Right hindlimb (tissue), 1 donor: Measurements from ENCODE around the gene PCDH15.

Experiments
- DNase-seq: peaks from one replicate; pipeline ENCODE4 v3.0.0-alpha.2; 2018

PCDH15 gene

DNA sequence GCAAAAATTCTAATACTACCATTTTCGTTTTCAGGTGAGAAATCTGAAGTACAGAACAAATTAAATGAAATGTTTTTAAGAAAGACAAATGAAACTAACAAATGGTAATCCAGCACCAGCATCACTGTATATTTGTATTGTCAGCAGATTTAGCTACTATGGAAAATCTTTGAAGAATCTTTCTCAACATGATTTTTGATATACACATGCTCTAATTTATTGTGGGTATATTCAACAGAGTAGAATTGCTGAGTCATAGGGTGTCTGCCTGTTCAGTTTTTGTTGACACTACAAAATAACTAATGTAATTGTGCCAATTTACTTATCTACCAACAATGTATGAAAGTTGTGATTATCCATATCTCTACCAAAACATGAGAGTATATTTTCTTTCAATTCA lies 437.6 kb downstream of the PCDH15 start:
- no peak for DNase-seq

DNA sequence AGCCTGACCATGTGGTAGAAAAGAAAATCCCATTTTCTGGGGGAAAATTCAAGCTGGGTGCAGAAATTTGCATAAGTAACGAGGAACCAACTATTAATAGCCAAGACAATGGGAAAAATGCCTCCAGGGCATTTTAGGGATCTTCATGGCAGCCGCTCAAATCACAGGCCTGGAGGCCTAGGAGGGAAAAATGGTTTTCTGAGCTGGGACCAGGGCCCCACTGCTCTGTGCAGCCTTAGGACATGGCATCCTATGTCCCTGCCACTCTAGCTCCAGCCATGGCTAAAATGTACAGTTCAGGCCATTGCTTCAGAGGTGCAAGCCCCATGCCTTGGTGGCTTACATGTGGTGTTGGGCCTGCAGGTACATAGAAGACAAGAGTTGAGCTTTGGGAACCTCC lies 459.0 kb downstream of the PCDH15 start:
- DNase-seq, result no peak

DNA sequence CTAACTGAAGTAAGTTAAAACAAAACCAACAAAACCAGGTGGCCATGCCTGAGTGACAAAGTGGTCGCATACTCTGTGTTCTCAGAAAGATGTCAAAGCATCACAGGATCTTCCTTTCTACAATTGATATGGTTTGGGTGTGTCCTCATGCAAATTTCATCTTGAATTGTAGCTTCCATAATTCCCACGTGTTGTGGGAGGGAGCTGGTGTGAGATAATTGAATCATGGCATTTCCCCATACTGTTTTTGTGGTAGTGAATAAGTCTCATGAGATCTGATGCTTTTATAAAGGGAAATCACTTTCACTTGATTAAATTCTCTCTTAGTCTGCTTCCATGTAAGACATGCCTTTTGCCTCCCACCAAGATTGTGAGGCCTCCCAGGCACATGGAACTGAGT lies 465.7 kb downstream of the PCDH15 start:
- DNase-seq, result no peak

DNA sequence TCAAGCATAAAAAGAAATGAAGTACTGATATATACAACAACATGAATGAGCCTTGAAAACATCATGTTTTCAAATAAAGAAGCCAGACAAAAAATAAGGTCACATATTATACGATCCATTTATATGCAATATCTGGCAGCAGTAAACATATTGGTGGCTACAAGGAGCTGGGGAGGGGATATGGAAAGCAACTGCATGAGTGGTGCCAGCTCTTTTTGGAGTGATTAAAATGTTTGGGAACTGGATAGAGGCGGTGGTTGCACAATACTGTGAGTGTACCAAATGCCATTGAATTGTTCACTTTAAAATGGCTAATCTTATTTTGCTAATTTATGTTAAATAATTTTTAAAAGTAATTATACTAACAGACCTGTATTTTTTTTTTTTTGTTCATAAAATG lies 481.7 kb downstream of the PCDH15 start:
- DNase-seq, result no peak

DNA sequence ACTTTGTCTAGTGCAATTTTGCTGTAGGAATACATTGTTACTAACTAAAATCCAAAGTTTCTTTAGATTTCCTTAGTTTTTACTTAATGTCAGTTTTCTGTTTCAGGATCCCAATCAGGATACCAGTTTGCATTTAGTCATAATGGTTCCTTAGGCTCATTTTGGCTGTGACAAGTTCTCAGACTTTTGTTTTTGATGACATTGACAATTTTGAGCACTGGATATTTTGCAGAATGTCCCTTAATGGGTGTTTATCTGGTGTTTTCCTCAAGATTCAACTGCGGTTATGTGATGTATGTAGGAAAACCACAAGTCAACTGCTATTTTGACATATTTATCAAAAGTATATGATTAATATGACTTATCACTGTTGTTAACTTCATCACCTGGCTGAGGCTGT lies 482.6 kb downstream of the PCDH15 start:
- DNase-seq, result no peak

DNA sequence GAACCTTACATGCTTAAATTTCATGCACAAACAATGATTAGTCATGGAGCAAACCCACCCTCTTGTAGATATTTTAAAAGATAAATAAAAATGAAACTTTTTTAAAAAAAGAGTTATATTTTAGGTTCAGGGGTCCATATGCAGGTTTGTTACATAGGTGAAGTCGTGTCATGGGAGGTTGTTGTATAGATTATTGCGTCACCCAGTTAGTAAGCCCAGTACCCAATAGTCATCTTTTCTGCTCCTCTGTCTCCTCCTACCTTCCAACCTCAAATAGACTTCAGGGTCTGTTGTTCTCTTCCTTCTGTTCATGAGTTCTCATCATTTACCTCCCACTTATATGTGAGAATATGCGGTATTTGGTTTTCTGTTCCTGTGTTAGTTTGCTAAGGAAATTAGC lies 486.6 kb downstream of the PCDH15 start:
- no peak for DNase-seq

DNA sequence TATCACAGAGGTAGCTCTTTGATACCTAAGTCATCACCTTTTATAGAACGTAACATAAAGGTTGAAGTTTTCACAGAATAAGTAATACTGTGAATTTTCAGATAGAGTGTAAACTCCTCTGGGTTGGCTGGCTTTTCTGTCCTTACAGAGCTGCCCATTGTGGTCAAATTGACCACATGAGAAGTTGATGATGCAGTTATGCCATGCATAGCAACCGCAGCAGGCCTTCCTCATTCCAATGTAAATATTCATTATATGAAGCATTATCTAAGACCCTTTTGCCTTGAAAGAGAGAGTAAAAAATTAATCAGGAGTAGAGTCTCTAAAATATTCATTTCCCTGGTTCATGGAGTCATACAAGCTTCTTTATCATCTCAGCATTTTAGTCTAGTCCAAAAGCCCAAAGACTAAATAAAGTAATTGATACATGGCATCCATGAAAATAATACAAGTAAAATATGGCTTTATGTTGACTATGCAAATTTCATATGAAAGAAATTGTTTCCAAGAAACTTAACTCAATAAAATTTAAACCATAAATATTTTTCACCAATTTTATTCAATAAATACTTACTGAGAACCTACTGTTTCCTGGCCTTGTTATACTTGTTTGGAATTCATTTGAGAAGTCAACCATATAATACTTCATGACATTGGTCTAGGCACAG lies 516.4 kb downstream of the PCDH15 start:
- no peak for DNase-seq

DNA sequence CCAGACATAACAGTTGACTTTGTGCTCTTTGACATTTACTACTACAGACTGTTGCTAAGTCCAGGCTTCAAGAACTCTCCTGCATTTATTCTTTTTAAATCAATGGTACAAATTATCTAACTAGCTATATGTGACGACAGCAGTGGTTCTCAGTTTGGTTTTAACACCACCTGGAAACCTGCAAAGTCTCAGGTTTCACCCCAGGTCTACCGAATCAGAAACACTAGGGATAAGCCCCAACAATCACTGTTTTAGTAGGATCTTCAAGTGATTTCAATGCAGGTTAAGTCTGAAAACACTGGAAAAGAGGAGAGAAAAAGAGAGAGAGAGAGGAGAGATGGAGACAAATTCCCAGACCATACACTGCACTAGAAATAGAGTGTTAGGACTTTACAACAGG lies 519.0 kb downstream of the PCDH15 start:
- no peak for DNase-seq

DNA sequence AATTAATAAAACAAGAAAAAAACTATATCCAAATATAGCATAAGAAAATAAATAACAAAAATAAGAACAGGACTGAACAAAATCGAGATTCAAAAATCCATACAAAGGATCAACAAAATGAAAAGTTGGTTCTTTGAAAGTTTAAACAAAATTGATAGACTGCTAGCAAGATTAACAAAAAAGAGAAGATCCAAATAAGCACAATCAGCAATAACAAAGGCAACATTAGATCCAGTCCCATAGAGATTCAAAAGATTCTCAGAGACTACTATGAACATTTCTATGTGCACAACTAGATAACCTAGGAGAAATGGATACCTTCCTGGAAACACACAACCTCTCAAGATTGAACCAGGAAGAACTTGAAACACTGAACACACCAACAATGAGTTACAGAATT lies 534.6 kb downstream of the PCDH15 start:
- DNase-seq, result no peak

DNA sequence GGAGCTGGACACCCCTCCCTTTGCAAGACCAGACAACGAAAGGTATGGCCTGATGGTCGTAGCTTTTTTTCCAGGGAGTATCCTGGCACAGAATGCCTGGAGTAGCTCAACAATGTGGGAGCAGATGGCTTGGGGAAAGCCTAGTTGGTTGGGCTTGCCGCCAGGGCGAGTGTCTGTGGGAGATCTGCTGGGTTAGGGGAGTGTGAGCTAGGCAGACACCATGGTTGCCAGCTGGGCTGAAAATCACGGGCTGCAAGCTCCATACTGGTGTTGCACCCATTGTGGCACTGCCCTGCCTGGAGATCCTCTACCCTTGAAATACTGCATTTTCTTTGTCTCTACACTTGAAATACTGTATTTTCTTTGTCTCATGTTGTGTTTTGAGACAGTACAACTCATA lies 538.3 kb downstream of the PCDH15 start:
- no peak for DNase-seq

DNA sequence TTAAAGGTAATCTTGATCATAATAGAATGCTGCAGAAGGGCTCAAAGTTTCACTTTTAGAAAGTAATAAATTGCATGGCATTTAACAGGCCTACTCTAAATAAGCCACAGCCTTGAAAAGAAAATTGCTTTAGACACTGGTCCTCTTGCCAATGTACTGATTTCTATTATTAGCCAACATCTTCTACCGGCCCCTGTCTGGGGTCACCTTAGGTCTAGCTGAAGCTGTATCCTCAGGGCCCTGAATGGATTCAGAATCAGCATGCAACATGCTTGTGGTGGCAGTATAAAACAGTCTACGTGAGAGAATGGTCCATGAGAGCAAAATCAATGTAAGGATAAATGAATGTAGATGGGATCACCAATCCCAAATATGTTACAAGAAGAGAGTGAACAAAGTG lies 541.9 kb downstream of the PCDH15 start:
- no peak for DNase-seq

DNA sequence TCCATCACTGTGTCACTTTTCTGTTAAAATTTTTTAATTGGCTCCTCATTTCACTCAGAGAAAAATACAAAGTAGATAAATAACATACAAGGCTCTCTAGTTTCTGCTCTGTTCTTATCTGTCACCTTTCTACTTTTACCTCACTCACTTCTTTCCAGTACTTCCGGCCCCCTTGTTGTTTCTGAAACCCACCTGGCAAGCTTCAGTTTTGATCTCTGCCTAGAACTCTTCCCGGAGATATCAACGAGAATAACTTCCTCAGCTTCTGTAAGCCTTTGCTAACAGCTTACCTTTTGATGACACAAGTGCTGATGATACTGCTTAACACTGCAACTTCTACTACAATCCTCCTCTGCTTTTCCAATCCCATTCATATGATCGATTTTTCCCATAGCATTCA lies 566.2 kb downstream of the PCDH15 start:
- no peak for DNase-seq

DNA sequence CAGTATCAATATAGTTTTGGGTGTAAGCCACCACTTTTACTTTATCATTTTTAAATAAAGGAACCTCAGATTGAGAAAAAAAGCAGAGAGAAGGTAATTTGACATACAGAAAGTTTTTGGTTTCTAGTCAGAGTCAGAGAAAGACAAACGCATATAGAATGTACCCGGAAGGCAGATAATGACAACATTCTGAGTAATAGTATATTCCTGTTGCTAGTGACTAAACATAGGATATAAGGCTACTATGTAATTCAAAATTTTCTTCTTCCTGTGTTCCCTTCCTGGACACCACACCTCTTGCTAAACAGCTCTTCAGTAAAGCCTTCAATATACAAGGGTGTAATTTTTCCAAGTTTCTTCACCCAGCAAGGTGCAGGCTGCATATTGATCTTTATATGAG lies 597.6 kb downstream of the PCDH15 start:
- DNase-seq, result no peak

DNA sequence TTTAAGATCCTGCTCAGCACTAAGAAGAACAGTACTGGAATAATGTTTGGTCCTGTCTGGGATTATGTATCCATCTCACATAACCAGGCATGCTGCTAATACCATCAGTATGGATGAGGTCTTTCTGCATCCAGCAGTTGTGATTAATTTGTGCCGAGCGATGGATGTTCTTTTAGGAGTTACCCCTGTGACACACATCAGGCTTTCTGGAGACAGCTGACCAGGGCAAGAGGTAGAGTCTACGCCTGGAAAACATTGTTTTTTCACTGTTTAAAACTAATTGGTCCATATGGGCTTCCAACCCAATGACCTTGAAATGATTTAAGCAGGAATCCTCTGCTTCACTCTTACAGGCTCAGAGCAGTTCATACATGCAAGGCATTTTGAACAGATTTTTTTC lies 603.0 kb downstream of the PCDH15 start:
- DNase-seq, result no peak

DNA sequence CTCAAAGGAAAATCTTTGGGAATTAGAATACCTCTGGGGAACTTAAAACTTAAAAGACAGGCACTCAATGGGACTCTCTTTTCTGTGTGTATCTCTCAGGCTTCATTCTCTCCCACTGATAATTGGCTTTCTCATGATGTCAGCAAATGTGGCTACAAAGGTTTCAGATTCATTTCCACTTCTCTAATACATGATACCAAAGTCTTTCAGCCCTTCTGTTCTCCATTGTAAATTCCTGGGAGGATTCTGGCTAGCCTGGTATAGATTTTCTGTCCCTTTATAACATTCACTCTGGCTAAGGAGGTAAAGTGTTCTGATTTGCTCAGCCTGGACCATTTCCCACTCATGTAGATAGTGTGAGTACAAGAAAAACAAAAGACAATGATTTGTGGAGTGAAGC lies 606.2 kb downstream of the PCDH15 start:
- DNase-seq, result no peak

DNA sequence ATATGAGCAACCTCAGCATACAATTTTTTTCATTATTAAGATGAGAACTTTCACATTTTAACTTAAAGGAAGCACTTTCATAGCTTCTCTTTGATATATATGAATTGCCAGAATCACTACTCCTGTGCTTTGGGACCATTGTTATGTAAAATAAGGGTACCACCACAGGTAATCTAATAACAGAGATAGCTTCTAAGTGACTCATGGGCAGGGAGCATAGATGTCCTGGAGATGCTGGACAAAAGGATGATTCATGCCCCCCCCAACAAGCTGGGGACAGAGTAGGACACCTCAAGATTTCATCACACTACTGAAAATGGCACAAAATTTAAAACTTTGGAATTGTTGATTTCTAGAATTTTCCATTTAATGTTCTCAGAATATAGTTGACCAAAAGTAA lies 641.1 kb downstream of the PCDH15 start:
- DNase-seq, result no peak

DNA sequence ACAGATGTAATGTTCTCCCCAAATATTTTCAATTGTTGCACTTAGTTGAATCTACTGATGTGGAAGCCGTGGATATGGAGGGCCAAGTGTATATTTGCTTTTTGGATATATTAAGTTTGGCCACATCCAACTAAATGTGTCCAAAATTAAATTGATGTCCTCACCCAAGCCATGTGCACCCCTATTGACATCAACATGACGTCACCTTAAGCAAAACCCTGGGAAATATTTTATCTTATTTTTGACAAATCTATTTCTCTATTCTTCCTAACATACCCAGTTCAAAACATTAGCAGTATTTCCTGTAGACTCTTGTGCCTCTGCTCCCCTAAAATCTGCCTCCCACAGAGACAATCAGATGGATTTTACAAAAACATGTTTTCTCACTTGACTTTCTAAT lies 652.5 kb downstream of the PCDH15 start:
- DNase-seq, result no peak

DNA sequence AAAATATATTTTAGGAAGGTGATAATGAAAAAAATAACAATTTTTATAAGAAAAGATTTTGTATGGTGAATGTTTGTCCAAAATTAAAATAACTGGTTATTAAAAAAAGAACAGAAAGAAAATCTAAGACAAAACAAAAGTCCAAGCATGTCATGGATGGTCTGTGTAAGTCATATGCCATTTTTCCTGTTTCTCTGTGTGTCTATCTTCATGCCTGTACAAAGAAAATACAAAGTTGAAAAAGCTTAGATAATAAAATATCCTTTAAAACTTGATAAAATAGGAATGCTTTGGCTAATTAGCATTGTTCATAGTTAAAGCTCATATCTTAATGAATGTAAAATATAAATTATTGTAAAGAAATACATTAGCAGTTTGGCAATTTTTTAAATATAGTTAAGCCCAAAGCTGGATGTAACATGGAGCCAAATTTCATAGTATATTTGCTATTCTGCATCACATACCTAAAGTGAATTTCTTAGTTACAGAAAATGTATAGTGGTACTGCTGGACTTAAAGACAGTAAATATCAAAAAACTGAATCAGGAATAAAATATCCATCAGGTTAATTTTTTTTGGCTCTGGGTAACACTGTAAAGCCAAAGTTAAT lies 661.1 kb downstream of the PCDH15 start:
- DNase-seq, result no peak

DNA sequence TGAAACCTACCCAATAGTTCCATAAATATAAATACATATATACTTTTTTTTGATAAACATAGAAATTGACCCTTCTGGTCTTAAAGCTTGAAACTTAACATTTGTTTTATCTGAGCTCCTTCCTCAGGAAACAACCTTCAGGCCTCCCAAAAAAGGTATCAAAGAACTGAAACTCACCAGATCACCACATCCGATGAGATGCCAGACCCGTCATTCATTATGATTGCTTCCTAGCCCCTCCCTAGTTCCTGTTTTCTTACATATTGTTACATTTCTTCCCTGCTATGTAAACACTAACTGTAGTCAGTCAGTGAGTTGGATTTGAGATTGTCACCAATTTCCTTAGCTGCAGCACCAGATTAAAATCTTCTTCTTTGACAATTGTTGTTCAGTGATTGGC lies 663.6 kb downstream of the PCDH15 start:
- no peak for DNase-seq

DNA sequence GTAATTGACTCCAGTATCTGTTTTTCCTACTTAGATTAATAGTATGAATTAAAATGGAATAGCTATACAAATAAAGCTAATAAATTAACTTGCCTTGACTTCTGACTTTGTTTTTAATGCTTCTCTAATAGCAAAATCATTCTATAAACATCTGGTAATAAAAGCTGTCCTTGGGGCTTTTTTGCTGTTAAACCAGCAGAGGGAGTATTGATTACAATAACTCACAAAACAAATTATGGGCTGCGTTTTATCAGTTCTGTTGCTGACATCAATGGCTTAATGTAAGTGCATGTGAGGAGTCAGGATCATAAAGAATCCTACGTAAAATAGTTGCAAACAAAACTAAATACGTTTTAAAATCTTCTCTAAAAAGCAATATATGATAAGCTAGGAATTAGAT lies 667.8 kb downstream of the PCDH15 start:
- no peak for DNase-seq

DNA sequence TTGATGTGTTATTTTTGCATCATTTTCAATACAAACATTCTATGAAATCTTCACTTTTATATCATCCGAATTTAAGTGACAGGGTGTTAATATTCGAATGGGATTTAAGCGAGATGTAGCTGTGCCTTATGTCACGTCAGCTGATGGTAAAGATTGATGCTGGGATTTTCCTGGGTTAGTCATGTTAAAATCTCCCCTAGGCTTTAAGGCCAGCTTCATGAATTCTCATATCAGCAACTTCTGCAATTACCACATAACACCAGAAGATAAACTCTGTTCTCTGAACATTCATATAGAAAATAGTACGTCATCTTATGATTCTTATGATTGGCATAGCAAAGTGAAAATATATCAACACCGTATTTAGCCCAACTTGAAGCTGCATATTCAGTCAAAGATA lies 669.2 kb downstream of the PCDH15 start:
- DNase-seq, result no peak

DNA sequence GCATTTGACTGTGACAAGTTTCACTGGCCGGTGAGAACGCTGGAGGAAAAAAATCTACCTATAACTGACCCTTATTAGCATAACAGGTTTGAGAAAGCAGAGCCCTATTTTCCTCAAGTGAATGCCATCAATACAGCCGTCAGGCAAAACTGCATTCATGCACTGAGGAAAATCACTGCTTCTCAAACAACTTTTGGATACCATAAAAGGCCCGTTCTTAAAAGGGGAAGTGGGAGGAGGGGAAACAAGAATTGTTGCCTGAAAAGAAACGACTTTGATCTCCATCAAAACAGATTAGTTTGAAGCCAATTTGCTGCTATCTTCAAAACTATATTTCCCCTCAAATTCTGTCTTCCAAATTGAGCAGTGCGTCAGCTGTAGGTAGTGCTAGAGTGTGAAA lies 670.6 kb downstream of the PCDH15 start:
- DNase-seq, result no peak

DNA sequence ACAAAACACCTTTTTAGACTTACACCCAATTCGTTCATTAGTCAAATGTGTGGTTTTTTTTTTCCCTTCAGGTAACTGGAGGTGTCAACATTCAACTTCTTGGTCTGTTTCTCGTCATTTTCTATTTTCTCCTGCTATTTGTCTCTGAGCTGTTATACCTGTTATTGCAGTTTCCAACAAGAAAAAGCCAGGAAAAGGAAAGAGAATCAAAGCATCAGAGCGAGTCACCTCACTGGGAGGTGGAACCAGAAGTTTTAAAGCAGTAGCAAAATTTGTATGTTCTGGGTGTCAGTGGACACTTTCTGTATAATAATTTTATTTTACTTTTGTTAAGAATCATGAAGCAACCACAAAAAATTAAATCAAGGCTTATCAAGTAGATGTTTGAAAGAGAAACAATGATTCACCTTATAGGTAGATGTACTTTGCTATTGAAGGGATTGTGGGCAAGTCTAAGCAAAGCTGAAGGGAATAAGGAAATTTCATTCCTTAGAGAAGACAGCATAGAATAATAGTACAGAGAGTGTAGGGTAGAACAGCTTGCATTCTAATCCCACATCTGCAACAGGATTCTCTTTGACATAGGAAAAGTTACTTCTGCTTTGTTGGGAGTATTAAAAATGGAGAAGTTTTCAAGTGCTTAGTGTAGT lies 675.8 kb downstream of the PCDH15 start:
- DNase-seq, result no peak

DNA sequence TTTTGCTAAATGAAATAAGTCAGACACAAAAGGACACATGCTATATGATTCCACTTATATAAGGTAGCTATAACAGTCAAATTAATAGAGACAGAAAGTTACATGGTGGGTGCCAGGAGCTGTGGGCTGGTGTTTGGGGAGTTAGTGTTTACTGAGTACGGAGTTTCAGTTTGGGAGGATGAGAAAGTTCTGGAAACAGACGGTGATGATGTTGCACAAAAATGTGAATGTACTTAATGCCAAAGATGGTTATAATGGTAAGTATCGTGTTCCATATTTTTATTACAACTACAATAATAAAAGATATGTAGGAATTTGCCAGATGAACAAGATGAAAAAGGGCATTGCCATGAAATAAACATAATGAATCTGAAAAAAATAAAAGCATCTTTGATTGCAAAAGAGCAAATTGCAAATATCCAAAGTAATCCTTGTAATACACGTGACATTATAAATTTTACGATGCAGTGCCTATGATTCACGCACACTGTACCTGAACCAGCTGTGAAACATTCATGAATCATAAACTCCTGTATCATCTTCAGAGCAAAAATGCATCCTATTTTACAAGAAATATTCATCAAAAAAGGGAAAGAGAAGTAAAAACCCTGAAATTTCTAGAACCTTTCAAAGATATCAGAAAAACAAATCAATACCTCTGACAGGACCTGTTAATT lies 676.7 kb downstream of the PCDH15 start:
- DNase-seq, result no peak
